Renal cortex interstitium (tissue), 11 donors: ENCODE measurements around the gene FAM53B. TPM values are rescaled to one million over a fixed set of nuclear protein-coding genes. Genes with fewer than 3 reads are reported as not detected.

Experiments used
- DNase-seq, 11 donors: peaks; one replicate each; pipeline ENCODE4 v3.0.0-alpha.2; 2013; ENCODE audit warnings: low read depth in 9 of 11, low spot score in 4 of 11; ENCODE audit errors: extremely low read depth in 1 of 11
- polyA plus RNA-seq, 3 donors: library from polyadenylated mRNA; unstranded; fragments of 120-200 nt; gene quantifications; one replicate each; pipeline ENCODE4 v1.2.1, GENCODE V29; 2013; ENCODE audit not compliant: insufficient read length in 3 of 3

The FAM53B gene
- polyA plus RNA-seq, 3 donors, result 22.3 to 32.5 (median 29.1) TPM

DNA sequence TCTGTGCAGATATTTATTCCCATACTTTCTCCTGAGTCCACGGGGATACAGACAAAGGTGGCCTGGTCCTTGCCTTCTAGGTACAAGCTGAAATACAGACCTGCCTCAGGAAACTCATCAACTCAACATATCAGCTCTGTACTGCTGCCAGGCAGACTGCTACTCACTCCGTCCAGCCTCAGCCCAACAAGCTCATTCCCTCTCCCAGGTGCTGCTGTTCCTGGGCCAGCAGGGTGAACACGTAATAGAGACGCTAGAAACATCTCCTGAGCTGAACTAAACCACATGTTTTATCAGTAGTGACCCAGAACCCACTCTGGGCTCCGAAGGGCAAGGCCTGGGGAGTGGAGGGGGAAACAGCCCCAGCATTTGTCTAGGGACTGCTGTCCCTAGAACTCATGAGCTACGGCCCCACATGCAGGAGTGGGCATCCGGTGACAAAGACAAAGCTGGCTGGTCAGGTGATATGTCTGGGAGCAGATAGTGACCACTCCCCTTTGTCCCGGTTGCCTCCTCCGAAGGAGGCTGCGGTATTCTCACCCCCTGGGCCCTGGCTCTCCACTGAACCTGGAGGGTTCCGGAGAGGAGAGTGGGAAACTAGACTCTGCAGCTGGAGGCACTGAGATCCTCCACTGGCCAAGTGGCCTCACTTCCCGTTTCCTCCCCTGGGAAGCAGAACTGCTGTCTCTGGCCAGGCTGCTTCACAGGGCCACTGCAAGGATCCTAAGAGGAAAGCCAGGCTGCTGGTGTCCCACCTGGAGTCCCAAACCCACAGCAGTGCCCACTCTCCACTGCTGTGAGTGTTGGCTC lies 116.1 kb downstream of the FAM53B start:
- no peak for DNase-seq

GRCh38 chr10:124626759-124627380 lies 117.3 kb downstream of the FAM53B start:
- DNase-seq, result no peak

- DNase-seq, result no peak
Measured at GRCh38 chr10:124625831-124626238, 118.3 kb downstream of the FAM53B start.

DNA sequence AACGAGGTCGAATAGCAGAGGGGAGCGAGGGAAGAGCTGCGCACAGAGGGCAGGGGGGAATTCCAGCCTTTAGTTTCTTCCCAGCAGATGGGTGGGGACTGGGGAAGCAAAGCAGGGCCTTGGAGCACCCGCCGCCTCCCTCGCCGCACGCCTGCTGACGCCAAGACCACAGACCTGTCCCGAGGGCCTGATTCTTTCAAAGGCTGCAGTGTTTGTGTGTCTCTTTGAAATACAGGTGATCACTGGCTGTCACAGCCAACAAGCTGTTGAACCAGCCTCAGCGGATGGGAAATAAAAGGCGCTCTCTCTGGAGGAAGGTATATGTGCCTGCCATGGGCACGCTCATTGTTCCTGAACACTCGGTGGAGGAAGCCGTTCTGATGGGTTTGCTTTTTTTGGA lies 119.3 kb downstream of the FAM53B start:
- DNase-seq, result no peak

DNA sequence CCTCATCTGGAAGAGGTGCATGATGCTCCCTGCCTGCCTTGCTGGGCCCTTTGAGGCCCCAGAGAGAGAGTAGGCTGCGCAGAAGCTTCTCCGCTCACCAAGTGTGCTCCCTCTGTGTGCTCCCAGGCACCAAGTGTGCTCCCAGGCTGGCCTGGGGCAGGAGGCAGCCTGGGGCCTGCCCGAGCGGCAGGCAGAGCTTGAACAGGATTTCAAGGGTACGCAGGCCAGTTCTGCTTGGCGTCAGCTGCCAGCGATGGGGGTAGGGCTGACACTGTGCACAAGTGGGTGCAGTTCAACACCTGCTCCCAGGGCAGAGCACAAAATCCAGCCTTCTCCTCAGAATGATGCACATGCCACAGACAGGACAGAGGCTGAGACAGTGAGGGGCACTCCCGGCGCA lies 119.7 kb downstream of the FAM53B start:
- DNase-seq, result no peak

DNA sequence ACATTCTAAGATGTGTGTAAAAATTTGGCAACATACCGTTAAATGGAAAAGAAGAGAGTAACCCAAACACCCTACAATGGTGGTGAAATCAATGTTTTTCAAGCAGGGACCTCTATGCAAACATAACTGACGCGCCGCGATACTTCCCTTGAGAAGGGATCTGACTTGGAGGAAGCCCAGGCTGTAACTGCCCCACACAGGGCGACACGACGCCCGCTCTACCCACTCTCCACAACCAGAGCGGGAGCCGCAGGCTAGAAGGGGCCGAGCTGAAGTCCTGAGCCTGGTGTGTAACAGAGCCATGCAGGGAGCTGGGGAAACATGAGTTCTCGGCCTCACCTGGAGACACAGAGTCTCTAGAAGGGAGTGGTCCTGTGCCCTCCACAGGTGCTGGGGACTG lies 120.2 kb downstream of the FAM53B start:
- no peak for DNase-seq

- DNase-seq, result no peak
Measured at GRCh38 chr10:124622866-124623536, 121.2 kb downstream of the FAM53B start.

DNA sequence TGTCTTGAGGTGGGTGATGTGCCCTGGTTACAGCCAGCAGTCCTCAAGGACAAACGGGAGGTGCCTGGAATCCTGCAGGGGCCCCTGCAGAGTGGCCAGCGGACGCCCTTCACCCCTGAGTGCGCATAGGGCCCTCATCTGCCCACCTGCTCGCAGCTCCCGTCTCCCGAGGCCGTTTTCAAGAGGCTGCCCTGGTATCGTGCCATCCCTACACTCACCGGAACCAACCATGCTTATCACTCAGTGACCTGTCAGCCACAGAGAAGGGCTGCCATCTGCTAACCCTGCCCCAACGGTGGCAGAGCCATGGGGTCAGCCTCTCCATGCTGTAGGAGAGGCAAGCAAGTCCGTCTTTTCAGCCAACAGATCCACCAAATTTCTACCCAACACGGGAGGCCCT lies 122.0 kb downstream of the FAM53B start:
- DNase-seq, result no peak

DNA sequence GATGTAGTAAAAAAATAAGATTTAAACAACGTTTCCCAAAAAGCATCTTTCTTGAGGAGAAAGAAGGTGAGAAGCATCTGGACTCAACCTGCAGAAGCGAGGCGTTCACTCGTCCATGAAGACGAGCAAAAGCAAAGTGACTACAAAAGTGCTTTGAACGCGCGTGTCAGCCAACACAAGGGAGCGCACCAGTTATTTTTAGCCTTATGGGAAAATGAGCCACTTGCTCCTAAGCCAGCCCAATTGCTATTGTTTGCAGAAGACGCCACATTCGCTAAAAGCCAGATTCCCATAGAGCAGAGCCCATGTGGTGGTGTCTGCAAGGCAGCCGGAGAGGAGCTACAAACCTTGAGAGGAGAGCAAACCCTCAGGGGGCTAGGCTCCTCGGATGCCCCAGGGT lies 122.5 kb downstream of the FAM53B start:
- DNase-seq, result no peak

GRCh38 chr10:124619802-124620490 lies 124.2 kb downstream of the FAM53B start:
- no peak for DNase-seq

DNA sequence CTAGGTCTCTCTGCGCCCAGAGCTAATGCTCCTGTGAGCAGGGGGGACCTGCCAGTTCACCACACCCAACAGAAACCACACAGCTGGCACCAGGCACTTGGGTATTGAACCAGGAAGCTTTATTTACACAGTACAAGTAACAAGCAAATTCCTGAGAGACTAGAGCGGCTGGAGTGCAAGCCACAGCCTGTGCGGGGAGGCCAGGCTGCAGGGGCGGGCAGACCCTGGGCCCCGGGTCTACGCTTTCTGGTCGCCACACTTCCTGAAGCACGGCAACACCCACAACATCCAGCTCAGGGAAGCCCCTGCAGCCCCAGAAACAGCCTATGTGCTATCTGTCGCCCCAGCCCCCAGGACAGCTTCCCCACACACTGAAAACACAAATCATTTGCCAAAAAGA lies 125.0 kb downstream of the FAM53B start:
- no peak for DNase-seq

DNA sequence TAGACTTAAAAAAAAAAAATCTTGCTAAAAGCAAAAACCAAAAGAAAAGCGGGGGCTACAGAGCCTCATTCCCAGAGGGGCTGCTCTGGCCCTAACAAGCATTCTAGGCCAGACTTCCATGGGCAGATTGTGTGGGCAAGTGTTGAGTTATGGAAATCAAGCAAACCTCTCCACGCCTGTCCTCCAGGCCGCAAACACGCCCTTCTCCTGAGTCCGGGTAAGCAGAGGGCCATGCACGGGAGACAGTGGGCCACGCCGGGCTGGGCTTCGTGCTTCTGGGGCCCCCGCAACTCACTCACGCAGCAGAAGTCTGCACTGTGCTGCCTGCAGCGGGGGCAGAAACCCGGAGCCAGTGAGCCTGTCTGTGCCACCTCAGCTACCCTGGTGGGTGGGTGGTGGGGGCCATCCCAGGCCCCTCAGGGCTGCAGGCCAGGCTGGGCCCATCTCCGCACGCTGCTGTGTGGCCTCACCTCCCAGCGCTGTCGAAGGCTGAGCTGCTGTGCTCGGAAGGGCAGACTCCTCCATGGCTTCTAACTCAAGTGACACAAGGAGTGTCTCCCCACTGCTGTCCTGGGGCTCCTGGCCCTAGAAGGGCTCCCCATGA lies 125.6 kb downstream of the FAM53B start:
- no peak for DNase-seq

GRCh38 chr10:124616836-124617130 lies 127.4 kb downstream of the FAM53B start:
- DNase-seq, result no peak

GRCh38 chr10:124616040-124616835 lies 127.9 kb downstream of the FAM53B start:
- no peak for DNase-seq

GRCh38 chr10:124615259-124615658 lies 128.9 kb downstream of the FAM53B start:
- DNase-seq, result no peak

- no peak for DNase-seq
Measured at GRCh38 chr10:124614003-124614659, 130.0 kb downstream of the FAM53B start.

- DNase-seq, result no peak
Measured at GRCh38 chr10:124612611-124613498, 131.3 kb downstream of the FAM53B start.
